Measurements from ENCODE around the gene ALOXE3. TPM values are rescaled to one million over a fixed set of nuclear protein-coding genes. Genes with fewer than 3 reads are reported as not detected.

The ALOXE3 gene
- polyA plus RNA-seq, 4 donors: 0.13 to 1.6 TPM; not detected in 2

- Histone ChIP-seq H3K4me1 (ENCODE audit: control insufficient read depth in 3 of 3, insufficient read depth in 2 of 3, low read depth in 1 of 3, low read length in 2 of 3) (peaks cover 0 to 26% (median 3%) of the 10 kb centered on the region in 3 donors), H3K4me3 (ENCODE audit: low read depth in 1 of 3, low read length in 3 of 3) (peak overlapping the region in 2 of 3 donors; percentile 16 to 21), H3K9me3 (ENCODE audit: control insufficient read depth in 2 of 2, insufficient read depth in 1 of 2, low read depth in 1 of 2, low read length in 1 of 2) (no peaks in the 10 kb centered on the region), H3K36me3 (ENCODE audit: control insufficient read depth in 3 of 3, insufficient read depth in 2 of 3, low read depth in 1 of 3, low read length in 3 of 3) (no peaks in the 10 kb centered on the region), H3K27me3 (ENCODE audit: control insufficient read depth in 3 of 3, insufficient read depth in 3 of 3, low read length in 3 of 3) (peaks cover 0 to 4% (median 0%) of the 10 kb centered on the region in 3 donors), H3K27ac (ENCODE audit: low read depth in 1 of 3, low read length in 2 of 3) (peak overlapping the region in 2 of 3 donors; percentile 63 to 87)
- FAIRE-seq: no peak
- no peak for DNase-seq
- WGBS, 3 donors: 16 to 48% (median 37%) methylated on average over 17 of the region's 17 CpGs
Observed at GRCh38 chr17:8056976-8057625, 61.2 kb downstream of the ALOXE3 start.

- DNase-seq (peak; percentile 72 to 85), FAIRE-seq (no peak)
- peaks cover 0 to 26% (median 3%) of the 10 kb centered on the region in 3 donors for H3K4me1 ChIP-seq (ENCODE audit: control insufficient read depth in 3 of 3, insufficient read depth in 2 of 3, low read depth in 1 of 3, low read length in 2 of 3)
- H3K27me3 ChIP-seq (ENCODE audit: control insufficient read depth in 3 of 3, insufficient read depth in 3 of 3, low read length in 3 of 3): peaks cover 0 to 4% (median 0%) of the 10 kb centered on the region in 3 donors
- H3K4me3 ChIP-seq (ENCODE audit: low read depth in 1 of 3, low read length in 3 of 3): peak overlapping the region in 2 of 3 donors; percentile 16 to 21
- H3K27ac ChIP-seq (ENCODE audit: low read depth in 1 of 3, low read length in 2 of 3): peak overlapping the region in 2 of 3 donors; percentile 63 to 87
- no peaks in the 10 kb centered on the region for H3K9me3 ChIP-seq (ENCODE audit: control insufficient read depth in 2 of 2, insufficient read depth in 1 of 2, low read depth in 1 of 2, low read length in 1 of 2)
- WGBS, 3 donors: 12 to 22% (median 13%) methylated on average over 14 of the region's 14 CpGs
- H3K36me3 ChIP-seq (ENCODE audit: control insufficient read depth in 3 of 3, insufficient read depth in 2 of 3, low read depth in 1 of 3, low read length in 3 of 3): no peaks in the 10 kb centered on the region
Observed at GRCh38 chr17:8056232-8056975, 61.9 kb downstream of the ALOXE3 start.

- no peaks in the 10 kb centered on the region for H3K36me3 ChIP-seq (ENCODE audit: control insufficient read depth in 3 of 3, insufficient read depth in 2 of 3, low read depth in 1 of 3, low read length in 3 of 3)
- no peaks in the 10 kb centered on the region for H3K9me3 ChIP-seq (ENCODE audit: control insufficient read depth in 2 of 2, insufficient read depth in 1 of 2, low read depth in 1 of 2, low read length in 1 of 2)
- DNase-seq (no peak), FAIRE-seq (no peak)
- H3K27me3 ChIP-seq (ENCODE audit: control insufficient read depth in 3 of 3, insufficient read depth in 3 of 3, low read length in 3 of 3): peaks cover 0 to 4% (median 0%) of the 10 kb centered on the region in 3 donors
- H3K27ac ChIP-seq (ENCODE audit: low read depth in 1 of 3, low read length in 2 of 3): peak overlapping the region in 2 of 3 donors; percentile 63 to 87
- no peak overlapping the region for H3K4me3 ChIP-seq (ENCODE audit: low read depth in 1 of 3, low read length in 3 of 3)
- peaks cover 0 to 26% (median 3%) of the 10 kb centered on the region in 3 donors for H3K4me1 ChIP-seq (ENCODE audit: control insufficient read depth in 3 of 3, insufficient read depth in 2 of 3, low read depth in 1 of 3, low read length in 2 of 3)
- 77 to 85% (median 79%) methylated on average over 3 of the region's 3 CpGs for WGBS, 3 donors
Observed at GRCh38 chr17:8055851-8056231, 62.5 kb downstream of the ALOXE3 start.

GRCh38 chr17:8053600-8053999 is 64.7 kb downstream of the ALOXE3 start:
- Histone ChIP-seq H3K36me3 (ENCODE audit: control insufficient read depth in 3 of 3, insufficient read depth in 2 of 3, low read depth in 1 of 3, low read length in 3 of 3) (no peaks in the 10 kb centered on the region), H3K27me3 (ENCODE audit: control insufficient read depth in 3 of 3, insufficient read depth in 3 of 3, low read length in 3 of 3) (no peaks in the 10 kb centered on the region), H3K4me1 (ENCODE audit: control insufficient read depth in 3 of 3, insufficient read depth in 2 of 3, low read depth in 1 of 3, low read length in 2 of 3) (peaks cover 0 to 21% (median 3%) of the 10 kb centered on the region in 3 donors), H3K4me3 (ENCODE audit: low read depth in 1 of 3, low read length in 3 of 3) (no peak overlapping the region), H3K9me3 (ENCODE audit: control insufficient read depth in 2 of 2, insufficient read depth in 1 of 2, low read depth in 1 of 2, low read length in 1 of 2) (no peaks in the 10 kb centered on the region), H3K27ac (ENCODE audit: low read depth in 1 of 3, low read length in 2 of 3) (no peak overlapping the region)
- no peak for DNase-seq
- WGBS, 3 donors: 94 to 96% (median 96%) methylated on average over 7 of the region's 7 CpGs
- FAIRE-seq: no peak

- H3K4me3 ChIP-seq (ENCODE audit: low read depth in 1 of 3, low read length in 3 of 3): no peak overlapping the region
- H3K27me3 ChIP-seq (ENCODE audit: control insufficient read depth in 3 of 3, insufficient read depth in 3 of 3, low read length in 3 of 3): no peaks in the 10 kb centered on the region
- H3K9me3 ChIP-seq (ENCODE audit: control insufficient read depth in 2 of 2, insufficient read depth in 1 of 2, low read depth in 1 of 2, low read length in 1 of 2): no peaks in the 10 kb centered on the region
- FAIRE-seq (no peak), DNase-seq (no peak)
- 90 to 92% (median 91%) methylated on average over 6 of the region's 6 CpGs for WGBS, 3 donors
- no peak overlapping the region for H3K27ac ChIP-seq (ENCODE audit: low read depth in 1 of 3, low read length in 2 of 3)
- peaks cover 0 to 21% (median 3%) of the 10 kb centered on the region in 3 donors for H3K4me1 ChIP-seq (ENCODE audit: control insufficient read depth in 3 of 3, insufficient read depth in 2 of 3, low read depth in 1 of 3, low read length in 2 of 3)
- H3K36me3 ChIP-seq (ENCODE audit: control insufficient read depth in 3 of 3, insufficient read depth in 2 of 3, low read depth in 1 of 3, low read length in 3 of 3): no peaks in the 10 kb centered on the region
Observed at GRCh38 chr17:8052256-8053252, 65.8 kb downstream of the ALOXE3 start.

- 70 to 90% (median 74%) methylated on average over 7 of the region's 7 CpGs for WGBS, 3 donors
- DNase-seq (no peak), FAIRE-seq (no peak)
- no peaks in the 10 kb centered on the region for H3K36me3 ChIP-seq (ENCODE audit: control insufficient read depth in 3 of 3, insufficient read depth in 2 of 3, low read depth in 1 of 3, low read length in 3 of 3)
- no peak overlapping the region for H3K27ac ChIP-seq (ENCODE audit: low read depth in 1 of 3, low read length in 2 of 3)
- peaks cover 0 to 14% (median 2%) of the 10 kb centered on the region in 3 donors for H3K4me1 ChIP-seq (ENCODE audit: control insufficient read depth in 3 of 3, insufficient read depth in 2 of 3, low read depth in 1 of 3, low read length in 2 of 3)
- H3K4me3 ChIP-seq (ENCODE audit: low read depth in 1 of 3, low read length in 3 of 3): no peak overlapping the region
- H3K9me3 ChIP-seq (ENCODE audit: control insufficient read depth in 2 of 2, insufficient read depth in 1 of 2, low read depth in 1 of 2, low read length in 1 of 2): no peaks in the 10 kb centered on the region
- H3K27me3 ChIP-seq (ENCODE audit: control insufficient read depth in 3 of 3, insufficient read depth in 3 of 3, low read length in 3 of 3): no peaks in the 10 kb centered on the region
Observed at GRCh38 chr17:8051831-8052230, 66.5 kb downstream of the ALOXE3 start.

- H3K27ac ChIP-seq (ENCODE audit: low read depth in 1 of 3, low read length in 2 of 3): no peak overlapping the region
- no peak for FAIRE-seq
- H3K36me3 ChIP-seq (ENCODE audit: control insufficient read depth in 3 of 3, insufficient read depth in 2 of 3, low read depth in 1 of 3, low read length in 3 of 3): no peaks in the 10 kb centered on the region
- 66 to 86% (median 72%) methylated on average over 8 of the region's 8 CpGs for WGBS, 3 donors
- no peak for DNase-seq
- no peaks in the 10 kb centered on the region for H3K4me1 ChIP-seq (ENCODE audit: control insufficient read depth in 3 of 3, insufficient read depth in 2 of 3, low read depth in 1 of 3, low read length in 2 of 3)
- H3K27me3 ChIP-seq (ENCODE audit: control insufficient read depth in 3 of 3, insufficient read depth in 3 of 3, low read length in 3 of 3): peaks cover 0 to 2% (median 0%) of the 10 kb centered on the region in 3 donors
- no peaks in the 10 kb centered on the region for H3K9me3 ChIP-seq (ENCODE audit: control insufficient read depth in 2 of 2, insufficient read depth in 1 of 2, low read depth in 1 of 2, low read length in 1 of 2)
- no peak overlapping the region for H3K4me3 ChIP-seq (ENCODE audit: low read depth in 1 of 3, low read length in 3 of 3)
Observed at GRCh38 chr17:8048736-8049135, 69.6 kb downstream of the ALOXE3 start.

GRCh38 chr17:8048236-8048635 is 70.1 kb downstream of the ALOXE3 start:
- 90% methylated on average over 12 of the region's 12 CpGs for WGBS, 3 donors
- Histone ChIP-seq H3K4me3 (ENCODE audit: low read depth in 1 of 3, low read length in 3 of 3) (no peak overlapping the region), H3K27me3 (ENCODE audit: control insufficient read depth in 3 of 3, insufficient read depth in 3 of 3, low read length in 3 of 3) (peaks cover 0 to 2% (median 0%) of the 10 kb centered on the region in 3 donors), H3K36me3 (ENCODE audit: control insufficient read depth in 3 of 3, insufficient read depth in 2 of 3, low read depth in 1 of 3, low read length in 3 of 3) (no peaks in the 10 kb centered on the region), H3K9me3 (ENCODE audit: control insufficient read depth in 2 of 2, insufficient read depth in 1 of 2, low read depth in 1 of 2, low read length in 1 of 2) (no peaks in the 10 kb centered on the region), H3K4me1 (ENCODE audit: control insufficient read depth in 3 of 3, insufficient read depth in 2 of 3, low read depth in 1 of 3, low read length in 2 of 3) (no peaks in the 10 kb centered on the region), H3K27ac (ENCODE audit: low read depth in 1 of 3, low read length in 2 of 3) (no peak overlapping the region)
- DNase-seq (no peak), FAIRE-seq (no peak)
